ENCODE results near the gene B4GALT6.

The B4GALT6 gene

GRCh38 chr18:31702449-31702848, 18.1 kb upstream of the B4GALT6 start:
- H3K4me3 ChIP-seq (ENCODE audit: low read depth, low read length) = no peak overlapping the region
- TF ChIP-seq, protein P1, sequence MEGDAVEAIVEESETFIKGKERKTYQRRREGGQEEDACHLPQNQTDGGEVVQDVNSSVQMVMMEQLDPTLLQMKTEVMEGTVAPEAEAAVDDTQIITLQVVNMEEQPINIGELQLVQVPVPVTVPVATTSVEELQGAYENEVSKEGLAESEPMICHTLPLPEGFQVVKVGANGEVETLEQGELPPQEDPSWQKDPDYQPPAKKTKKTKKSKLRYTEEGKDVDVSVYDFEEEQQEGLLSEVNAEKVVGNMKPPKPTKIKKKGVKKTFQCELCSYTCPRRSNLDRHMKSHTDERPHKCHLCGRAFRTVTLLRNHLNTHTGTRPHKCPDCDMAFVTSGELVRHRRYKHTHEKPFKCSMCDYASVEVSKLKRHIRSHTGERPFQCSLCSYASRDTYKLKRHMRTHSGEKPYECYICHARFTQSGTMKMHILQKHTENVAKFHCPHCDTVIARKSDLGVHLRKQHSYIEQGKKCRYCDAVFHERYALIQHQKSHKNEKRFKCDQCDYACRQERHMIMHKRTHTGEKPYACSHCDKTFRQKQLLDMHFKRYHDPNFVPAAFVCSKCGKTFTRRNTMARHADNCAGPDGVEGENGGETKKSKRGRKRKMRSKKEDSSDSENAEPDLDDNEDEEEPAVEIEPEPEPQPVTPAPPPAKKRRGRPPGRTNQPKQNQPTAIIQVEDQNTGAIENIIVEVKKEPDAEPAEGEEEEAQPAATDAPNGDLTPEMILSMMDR (IDR thresholded peaks at IDR 0.05; ENCODE audit: borderline replicate concordance, insufficient read depth, low read depth, low read length) = no peak

GRCh38 chr18:31701744-31702143, 17.4 kb upstream of the B4GALT6 start:
- TF ChIP-seq, protein P1 (IDR thresholded peaks at IDR 0.05; ENCODE audit: borderline replicate concordance, insufficient read depth, low read depth, low read length) = no peak

DNA sequence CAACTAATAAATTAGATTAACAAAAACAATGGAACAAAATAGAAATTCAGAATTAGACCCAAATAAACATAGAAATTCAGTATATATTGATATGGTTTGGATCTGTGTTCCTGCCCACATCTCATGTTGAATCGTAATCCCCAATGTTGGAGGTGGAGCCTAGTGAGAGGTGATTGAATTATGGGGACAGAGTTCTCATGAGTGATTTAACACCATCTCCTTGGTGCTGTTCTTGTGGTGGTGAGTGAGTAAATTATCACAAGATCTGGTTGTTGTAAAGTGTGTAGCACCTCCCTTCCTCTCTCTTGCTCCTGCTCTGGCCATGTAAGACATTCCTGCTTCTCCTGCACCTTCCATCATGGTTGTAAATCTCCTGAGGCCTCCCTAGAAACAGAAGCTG, 16.6 kb upstream of the B4GALT6 start:
- no peak overlapping the region for H3K4me3 ChIP-seq (ENCODE audit: low read depth, low read length)
- TF ChIP-seq, protein P1 (IDR thresholded peaks at IDR 0.05; ENCODE audit: borderline replicate concordance, insufficient read depth, low read depth, low read length) = no peak

More at GRCh38 chr18:31701744-31702143, 17.4 kb upstream of the B4GALT6 start:
- H3K4me3 ChIP-seq (ENCODE audit: low read depth, low read length) = no peak overlapping the region

DNA sequence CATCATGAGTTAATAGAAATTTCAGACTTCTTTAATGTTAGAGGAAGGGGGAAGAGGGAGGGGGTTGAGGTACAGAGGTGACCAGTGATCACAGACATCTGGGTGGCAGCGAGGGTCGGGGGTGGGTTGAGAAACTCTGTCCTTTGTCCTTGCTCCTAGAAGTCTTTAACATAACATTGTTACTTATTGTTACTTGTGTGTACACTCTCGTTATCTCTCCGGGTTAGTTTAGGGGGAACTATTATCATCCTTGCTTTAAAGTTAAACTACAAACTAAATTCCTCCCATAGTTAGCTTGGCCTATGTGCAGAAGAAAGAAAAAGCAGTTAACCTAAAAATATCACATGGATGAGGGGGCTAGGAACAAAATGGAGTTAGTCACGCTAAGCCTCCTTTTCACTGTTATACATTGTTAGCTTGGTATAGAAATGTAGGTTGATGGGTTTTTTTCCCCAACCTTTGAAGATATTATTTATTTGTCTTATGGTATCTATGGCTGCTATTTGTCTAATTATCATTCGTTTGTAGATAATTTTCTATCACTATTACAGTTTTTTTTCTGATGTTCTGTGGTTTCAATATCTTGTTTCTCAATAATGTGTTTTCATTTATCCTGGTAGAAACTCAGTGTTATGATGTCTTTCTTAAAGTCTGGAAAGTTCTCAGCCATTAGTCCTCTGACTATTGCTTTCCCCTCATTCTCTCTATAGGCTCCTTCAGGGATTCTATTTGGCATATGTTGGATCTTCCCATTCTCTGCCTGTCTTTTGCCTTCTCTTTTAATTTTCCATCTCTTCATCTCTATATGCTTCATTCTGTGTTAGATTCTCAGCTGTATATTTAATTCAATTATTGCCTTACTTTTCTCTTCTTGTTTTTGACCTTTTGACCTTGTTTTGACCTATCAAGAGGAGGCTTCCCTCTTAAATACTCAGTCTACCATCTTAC, 13.2 kb upstream of the B4GALT6 start:
- TF ChIP-seq, protein P1 (IDR thresholded peaks at IDR 0.05; ENCODE audit: borderline replicate concordance, insufficient read depth, low read depth, low read length) = no peak
- H3K4me3 ChIP-seq (ENCODE audit: low read depth, low read length) = no peak overlapping the region

DNA sequence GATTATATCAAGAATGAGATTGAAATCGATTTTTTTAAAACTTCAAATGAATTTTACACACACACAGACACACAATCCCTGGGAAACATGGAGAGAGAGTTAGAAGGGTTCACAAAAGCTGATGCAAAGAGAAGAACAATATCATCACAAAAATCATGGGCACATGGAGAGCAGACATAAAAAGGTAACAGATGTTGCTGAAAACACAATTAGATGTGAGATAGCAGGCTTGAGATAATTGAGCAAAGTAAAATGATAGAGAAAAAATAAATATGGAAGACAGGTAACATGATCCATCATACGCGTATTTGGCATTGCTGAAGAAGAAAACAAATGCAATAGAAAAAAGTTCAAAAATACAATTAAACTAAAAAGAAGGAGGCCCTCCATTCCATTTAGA, 11.6 kb upstream of the B4GALT6 start:
- H3K4me3 ChIP-seq (ENCODE audit: low read depth, low read length) = no peak overlapping the region
- TF ChIP-seq, protein P1 (IDR thresholded peaks at IDR 0.05; ENCODE audit: borderline replicate concordance, insufficient read depth, low read depth, low read length) = no peak

DNA sequence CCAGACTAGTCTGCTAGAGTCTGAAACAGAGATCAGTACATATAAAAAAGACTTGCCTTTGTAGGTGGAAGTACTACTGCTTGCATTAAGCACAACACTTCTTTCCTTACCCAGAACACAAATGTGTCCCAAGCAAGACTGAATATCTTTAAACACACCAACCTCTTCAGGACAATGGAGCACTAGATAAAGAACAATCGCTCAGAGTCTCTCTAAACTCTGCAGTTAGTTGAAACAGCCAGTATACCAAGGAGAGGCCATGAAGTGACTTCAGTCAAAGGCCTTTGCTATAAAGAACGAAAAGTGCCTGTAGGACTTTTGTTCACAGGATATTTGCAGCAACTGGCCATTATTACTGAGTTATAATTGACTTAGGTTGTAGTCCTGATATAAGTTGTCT, 9.9 kb upstream of the B4GALT6 start:
- TF ChIP-seq, protein P1 (IDR thresholded peaks at IDR 0.05; ENCODE audit: borderline replicate concordance, insufficient read depth, low read depth, low read length) = no peak
- no peak overlapping the region for H3K4me3 ChIP-seq (ENCODE audit: low read depth, low read length)

GRCh38 chr18:31688606-31689005, 4.2 kb upstream of the B4GALT6 start:
- H3K4me3 ChIP-seq (ENCODE audit: low read depth, low read length) = no peak overlapping the region
- TF ChIP-seq, protein P1 (IDR thresholded peaks at IDR 0.05; ENCODE audit: borderline replicate concordance, insufficient read depth, low read depth, low read length) = no peak
